Kidney capillary endothelial cell (primary cell): ENCODE results near the gene NDUFAF8.
"Not testable (repeated sequence)": the region's sequence is repeated elsewhere in the genome, so short reads cannot be mapped to it uniquely, and the experiment has no call there.

ENCODE experiments used
- DNase-seq: peaks from one replicate; pipeline ENCODE4 v3.0.0-alpha.2; 2018; ENCODE audit warnings: low spot score

The NDUFAF8 gene

GRCh38 chr17:81223762-81224130 is 15.4 kb upstream of the NDUFAF8 start:
- DNase-seq = no peak

- not testable (repeated sequence) for DNase-seq
Measured at GRCh38 chr17:81227630-81228029, 11.5 kb upstream of the NDUFAF8 start.

DNA sequence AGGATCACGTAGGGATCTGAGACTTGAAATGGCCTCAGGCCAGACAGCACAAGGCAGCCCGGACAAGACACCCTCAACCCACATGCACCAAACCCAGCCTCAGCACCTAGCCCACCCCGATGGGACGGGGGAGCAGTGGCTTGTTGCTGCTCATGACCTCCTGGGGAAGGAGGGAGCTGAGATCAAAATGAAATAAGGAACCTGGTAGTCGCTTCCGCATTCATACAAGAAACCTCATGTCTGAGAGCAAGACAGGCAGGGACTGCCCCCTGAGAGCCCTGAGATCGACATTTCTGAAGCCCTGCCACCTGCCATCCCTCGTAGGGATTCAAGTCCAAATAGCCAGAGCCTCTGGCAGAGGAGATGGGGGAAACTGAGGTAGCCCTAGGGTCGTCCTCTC is 10.7 kb upstream of the NDUFAF8 start:
- no peak for DNase-seq

DNA sequence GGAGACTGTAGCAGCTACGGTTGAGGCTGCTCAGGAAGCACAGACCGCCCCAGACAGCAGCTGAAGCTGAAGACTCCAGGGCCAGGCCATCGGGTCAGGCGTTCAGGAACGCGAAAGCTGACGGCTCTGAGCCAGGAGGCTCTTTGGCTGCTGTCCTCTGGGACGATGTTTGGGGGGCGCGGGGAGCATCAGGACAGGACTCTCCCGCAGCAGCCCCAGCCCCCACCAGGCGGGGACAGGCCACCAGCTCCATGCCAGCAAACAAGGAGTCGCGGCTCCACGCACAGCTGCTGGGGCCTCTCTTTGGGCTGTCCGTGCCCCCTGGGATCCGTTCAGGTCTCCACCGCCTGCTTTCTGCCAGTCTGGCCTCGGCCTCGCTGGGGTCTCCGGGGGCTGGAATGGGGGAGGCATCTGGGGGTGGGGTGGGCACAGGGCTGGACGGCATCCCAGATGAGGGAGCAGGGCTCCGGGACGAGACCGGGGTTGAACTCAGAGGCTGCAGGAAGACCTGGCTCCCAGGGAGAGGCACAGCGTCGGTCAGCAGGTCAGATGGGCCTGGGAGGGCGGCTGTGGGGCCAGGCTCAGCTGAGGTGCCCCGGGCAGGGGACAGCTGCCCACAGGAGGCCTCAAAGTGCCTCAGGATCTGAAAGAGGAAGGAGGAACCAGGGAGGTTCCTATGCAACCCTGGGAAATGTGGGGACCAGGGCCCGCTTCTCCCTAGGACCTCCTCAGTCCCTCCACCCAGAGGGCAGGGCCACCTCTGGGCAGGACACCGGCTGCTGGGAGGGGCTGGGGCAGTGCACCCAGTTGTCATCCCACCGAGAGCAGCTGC is 10.1 kb upstream of the NDUFAF8 start:
- DNase-seq = no peak

DNA sequence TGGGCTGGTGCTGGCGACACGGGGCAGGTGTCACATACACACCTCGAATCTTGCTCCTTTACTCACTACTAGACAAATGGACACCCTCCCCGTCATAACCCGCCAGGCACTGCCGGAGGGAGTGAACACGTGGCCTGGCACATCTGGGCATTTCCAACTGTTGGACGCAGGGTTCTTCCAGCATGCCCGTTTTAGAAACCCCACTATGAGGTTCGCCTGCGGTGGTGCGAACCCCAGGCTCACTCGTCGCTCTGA is 9.5 kb upstream of the NDUFAF8 start:
- DNase-seq = no peak

DNA sequence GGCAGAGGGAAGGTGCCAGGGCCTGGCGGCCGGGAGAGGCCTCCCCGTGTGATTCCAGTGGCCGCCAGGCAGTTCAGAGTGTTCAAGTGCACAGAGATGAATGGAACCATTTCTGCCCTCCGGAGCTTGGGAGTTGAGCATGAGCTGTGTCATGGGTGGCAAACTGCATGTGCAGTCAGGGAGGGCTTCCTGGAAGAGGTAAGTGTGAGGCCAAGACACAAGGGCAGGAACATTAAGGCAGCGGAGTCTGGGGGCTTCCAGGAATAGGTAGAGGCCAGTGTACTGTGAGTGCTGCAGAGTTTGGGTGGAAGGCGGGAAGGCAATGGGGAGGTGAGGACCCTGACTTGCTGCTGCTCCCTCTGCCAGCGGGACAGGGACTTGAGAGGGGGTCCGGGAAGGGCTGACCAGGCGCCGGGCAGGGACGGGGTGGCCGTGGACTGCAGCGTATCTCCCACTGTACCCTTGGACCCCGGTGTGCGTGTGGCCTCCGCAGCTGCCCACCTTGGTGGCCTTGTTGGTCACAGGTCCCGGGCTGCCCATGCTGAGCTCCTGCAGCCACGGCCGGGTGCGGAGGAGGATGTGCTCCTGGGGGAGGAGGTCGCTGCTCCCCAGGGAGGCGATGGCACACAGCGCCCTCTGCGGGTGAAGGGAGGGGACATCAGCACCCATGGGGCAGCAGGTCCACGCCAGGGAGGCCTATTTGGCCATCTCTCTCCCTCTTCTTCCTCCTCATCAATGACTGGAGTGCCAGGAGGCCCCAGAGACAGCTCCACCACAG is 8.9 kb upstream of the NDUFAF8 start:
- no peak for DNase-seq

DNA sequence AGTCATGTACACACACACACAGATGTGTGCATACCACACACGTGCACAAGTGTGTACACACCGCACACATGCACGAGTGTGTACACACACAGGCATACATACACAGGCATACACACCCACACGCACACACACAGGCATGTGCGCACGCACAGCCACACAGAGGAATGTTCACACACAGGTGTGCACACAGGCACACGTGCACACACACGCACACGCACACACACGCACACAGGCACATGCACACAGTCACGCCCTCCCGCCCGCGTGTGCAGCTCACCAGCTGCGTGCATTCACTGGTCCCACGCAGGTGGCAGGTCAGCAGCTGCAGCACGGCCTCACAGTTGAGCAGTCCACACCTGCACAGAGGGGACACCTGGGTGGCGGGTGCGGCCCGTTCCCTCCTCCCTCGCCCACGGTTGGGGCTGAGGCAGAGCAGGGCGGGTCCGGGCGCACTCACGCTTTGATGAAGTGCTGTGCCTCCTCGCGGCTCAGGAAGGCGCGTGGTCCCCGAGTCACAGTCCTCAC is 7.9 kb upstream of the NDUFAF8 start:
- no peak for DNase-seq

DNA sequence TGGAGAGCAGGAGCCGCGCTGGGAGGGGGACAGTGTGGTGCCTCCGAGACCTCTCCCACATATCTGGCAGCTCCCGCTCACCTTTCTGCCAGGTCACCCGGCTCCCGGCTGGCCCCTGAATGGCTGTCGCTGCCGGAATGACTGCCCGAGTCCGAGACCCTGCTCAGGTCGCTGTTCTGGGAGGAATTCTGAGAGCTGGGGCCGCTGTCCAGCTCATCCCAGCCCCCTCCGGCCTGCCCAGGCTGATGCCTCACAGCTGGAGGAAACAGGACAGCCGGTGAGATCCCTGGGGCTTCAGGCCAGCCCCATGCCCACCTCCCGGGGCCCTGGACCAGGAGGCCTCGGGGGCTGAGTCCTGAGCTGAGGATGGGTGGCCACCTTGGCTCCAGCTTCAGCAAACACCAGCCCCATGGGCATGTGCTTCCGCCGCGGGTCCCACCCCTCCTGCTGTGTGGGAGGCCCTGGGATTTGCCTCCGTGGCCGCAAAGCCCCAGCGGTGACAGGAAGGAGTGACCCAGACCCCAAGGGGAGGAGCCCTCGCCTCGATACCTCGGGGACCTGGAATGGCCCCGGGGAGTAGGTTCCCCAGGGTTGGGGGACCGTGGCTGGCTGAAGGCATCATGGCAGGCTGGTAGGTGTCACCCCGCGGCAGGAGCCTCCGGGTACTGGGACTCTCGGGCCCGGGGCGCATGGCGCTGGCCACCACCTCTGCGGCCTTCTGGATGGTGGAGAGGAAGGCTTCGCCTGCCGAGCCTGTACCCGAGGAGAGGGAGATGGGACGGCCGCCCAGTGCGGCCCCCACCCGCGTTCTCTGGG is 7.1 kb upstream of the NDUFAF8 start:
- no peak for DNase-seq

DNA sequence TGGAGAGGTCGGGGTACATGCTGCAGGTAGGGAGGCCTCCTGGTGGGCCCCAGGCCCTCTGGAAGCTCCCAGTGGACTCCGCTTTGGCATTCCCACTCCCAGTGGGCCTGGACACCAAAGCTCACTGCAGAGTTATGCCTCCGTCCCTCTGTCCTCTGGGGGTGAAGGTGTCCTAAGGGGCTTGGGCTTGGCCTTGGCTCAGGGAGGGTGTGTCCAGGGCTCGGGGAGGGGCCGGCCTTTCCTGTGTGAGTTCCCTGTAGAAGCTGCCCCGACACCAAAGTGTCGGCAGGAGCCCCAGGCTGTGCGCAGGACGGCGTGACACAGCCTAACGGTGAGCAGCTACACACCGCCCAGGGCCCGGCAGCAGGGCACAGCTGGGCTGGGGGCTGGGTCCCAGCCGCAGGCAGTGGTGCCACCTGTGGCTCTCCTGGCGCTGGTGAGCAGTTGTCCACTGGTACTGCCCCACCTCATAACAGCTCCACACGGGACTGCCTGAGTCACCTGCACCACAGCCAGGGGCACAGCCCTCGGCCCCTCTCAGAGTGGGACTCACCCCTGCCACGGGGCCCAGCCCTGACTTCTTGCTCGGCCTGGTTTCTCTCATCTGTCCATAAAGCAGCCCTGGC is 6.4 kb upstream of the NDUFAF8 start:
- no peak for DNase-seq

DNA sequence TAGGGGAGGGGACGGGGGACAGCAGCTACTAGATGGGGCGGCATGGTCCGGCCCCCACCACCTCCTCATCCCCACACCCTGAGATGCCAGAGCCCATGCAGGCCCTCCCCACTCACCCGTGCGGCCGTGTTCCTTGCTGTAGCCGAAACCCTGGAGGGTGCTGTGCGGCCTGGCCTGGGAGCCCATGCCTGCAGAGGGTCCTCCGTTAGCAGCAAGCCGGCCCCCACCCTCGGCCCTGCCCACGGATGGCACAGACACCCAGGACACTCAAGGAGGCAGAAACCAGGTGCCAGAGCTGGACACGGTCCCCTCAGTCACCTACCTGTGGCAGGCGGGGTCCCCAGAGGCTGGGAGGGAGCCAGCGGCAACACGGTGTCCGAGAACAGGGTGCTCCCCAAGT is 5.8 kb upstream of the NDUFAF8 start:
- DNase-seq = no peak

DNA sequence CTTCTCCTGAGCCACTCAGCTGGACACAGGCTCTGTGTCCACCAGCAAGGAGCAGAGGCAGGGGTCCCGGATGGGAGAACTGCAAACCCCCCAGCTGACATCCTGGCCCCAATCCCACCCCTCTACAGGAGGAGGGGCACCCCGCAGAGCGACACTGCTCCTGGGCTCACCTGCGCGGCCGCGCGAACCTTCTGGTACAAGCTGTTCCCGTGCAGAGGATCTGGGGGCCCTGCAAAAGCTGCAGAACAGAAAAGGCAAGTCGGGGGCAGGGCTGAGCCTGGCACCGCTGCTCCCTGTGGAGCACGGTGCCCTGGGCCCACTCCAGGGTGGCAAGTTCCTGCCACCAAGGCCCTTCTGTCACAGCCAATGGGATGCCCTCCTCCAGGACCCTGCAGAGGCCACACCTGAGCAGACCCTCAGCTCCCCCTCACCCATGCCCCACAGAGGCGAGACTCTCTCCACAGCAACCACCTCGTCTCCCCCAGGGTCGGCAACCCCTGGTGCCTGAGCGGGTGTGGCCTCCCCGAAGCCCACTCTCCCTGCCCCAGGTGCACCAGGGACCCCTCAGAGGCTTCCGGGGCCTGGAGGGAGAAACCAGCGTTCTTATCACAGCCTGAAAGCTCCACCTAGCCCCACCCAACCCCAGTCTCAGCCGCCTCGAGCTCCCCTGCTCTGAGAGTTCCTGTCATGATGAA is 5.2 kb upstream of the NDUFAF8 start:
- DNase-seq = no peak

GRCh38 chr17:81234506-81234855 is 4.6 kb upstream of the NDUFAF8 start:
- no peak for DNase-seq

- DNase-seq = no peak
Measured at GRCh38 chr17:81234940-81235821, 3.9 kb upstream of the NDUFAF8 start.

GRCh38 chr17:81235822-81236740 is 3.0 kb upstream of the NDUFAF8 start:
- no peak for DNase-seq

GRCh38 chr17:81236784-81237183 is 2.3 kb upstream of the NDUFAF8 start:
- DNase-seq = no peak

GRCh38 chr17:81237591-81238489 is 1.3 kb upstream of the NDUFAF8 start:
- no peak for DNase-seq

- DNase-seq = no peak
Measured at GRCh38 chr17:81238490-81238814, 666 bp upstream of the NDUFAF8 start.

DNA sequence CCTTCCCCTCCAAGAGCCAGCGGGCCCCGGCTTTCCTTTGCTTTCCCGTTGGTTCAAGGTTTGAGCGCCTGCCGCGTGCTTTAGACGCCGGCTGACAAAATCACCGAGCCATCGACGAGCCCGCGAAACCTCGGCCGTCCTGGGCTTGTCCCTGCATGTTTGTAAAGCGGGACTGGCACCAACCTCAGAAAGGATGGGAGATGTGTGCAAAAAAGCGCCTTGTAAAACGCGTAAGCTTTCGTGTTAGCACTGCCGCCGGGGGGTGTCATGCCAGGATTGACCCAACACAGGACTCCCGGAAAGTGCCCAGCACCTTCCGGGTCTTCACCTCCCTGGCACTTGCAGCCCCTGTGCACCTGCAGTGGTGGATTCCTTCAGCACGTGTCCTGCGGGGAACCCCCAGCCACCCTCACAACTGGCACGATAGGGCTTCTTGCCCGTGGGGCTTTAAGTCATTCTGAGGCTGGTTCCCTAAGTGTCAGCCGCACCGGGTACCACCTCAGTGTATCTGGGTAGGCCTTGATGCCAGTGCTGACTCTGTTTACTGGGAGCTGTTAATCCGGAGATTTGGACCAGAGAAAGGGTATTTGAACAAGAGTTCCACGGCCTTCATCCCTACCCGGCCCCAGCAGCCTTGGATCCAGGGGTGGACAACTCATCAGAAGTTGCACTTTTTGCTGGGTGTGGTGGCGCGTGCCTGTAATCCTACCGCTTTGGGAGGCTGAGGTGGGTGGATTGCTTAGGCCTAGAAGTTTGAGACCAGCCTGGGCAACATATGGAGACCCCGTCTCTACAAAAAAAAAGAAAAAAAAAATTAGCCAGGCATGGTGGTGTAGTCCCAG is 817 bp downstream of the NDUFAF8 start:
- no peak for DNase-seq
